Right atrium auricular region (tissue), 2 donors: ENCODE results near the gene ZNF26. TPM values are rescaled to one million over a fixed set of nuclear protein-coding genes. Genes with fewer than 3 reads are reported as not detected.

Experiments
- DNase-seq: peaks from one replicate; pipeline ENCODE4 v3.0.0-alpha.2; 2019; ENCODE audit warnings: low spot score
- H3K27ac ChIP-seq, 2 donors: fragments of 200-600 bp; sonication (generic); 1 replicate in 1 of 2; 2 replicates in 1 of 2; pipeline ENCODE4 v1.5.1; 2016 to 2019
- H3K27me3 ChIP-seq, 2 donors: fragments of 200-600 bp; sonication (generic); one replicate each; pipeline versions ENCODE4 v1.5.1 to v1.6.0; 2017 to 2019
- H3K36me3 ChIP-seq: fragments of 200-600 bp; sonication (generic); one replicate; pipeline ENCODE4 v1.5.1; 2016
- H3K4me1 ChIP-seq, 2 donors: fragments of 200-600 bp; sonication (generic); one replicate each; pipeline versions ENCODE4 v1.5.1 to v1.6.0; 2017 to 2019
- H3K4me3 ChIP-seq, 2 donors: fragments of 200-600 bp; sonication (generic); 1 replicate in 1 of 2; 2 replicates in 1 of 2; pipeline ENCODE4 v1.5.1; 2017 to 2019; ENCODE audit warnings: mild to moderate bottlenecking in 1 of 2, moderate library complexity in 1 of 2
- H3K9me3 ChIP-seq, 2 donors: fragments of 200-600 bp; sonication (generic); one replicate each; pipeline ENCODE4 v1.5.1; 2019
- total RNA-seq, 2 donors: library from RNA; depleted of rRNA; stranded (reverse); fragments of >200 nt; gene quantifications; one replicate each; pipeline ENCODE4 v1.1.0, GENCODE V29; 2016
- TF ChIP-seq, protein P1 (sequence below), 2 donors: fragments of 200-600 bp; sonication (generic); IDR thresholded peaks; one replicate each; pipeline ENCODE4 v1.5.1; 2019; ENCODE audit warnings: antibody characterized with exemption in 2 of 2

Gene ZNF26
- total RNA-seq, 2 donors from 2014 or later, result 2.2 to 6.6 TPM

DNA sequence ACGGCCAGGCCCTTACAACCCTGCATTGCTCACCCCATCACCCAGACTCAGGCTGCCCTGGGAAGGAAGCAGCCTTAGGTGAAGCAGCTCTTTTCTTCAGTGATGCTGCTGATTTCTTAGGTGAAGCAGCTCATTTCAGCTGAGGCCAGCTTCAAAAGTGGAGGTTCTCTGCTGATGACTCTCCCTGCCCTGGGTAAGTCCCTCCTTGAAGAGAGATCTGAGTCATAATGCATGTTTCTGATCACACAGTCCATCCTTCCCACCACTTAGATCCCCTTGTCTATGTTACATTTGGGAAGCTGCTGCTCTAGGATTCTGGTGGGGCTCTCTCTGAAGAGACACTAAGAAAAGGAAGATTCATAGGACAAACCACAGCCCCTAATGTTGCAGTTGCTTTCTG is 77.4 kb downstream of the ZNF26 start:
- no peak overlapping the region for H3K4me3 ChIP-seq
- H3K27me3 ChIP-seq, result no peaks in the 10 kb centered on the region
- no peak for DNase-seq
- H3K27ac ChIP-seq, result no peak overlapping the region
- no peaks in the 10 kb centered on the region for H3K36me3 ChIP-seq
- H3K4me1 ChIP-seq, result no peaks in the 10 kb centered on the region
- TF ChIP-seq, protein P1, sequence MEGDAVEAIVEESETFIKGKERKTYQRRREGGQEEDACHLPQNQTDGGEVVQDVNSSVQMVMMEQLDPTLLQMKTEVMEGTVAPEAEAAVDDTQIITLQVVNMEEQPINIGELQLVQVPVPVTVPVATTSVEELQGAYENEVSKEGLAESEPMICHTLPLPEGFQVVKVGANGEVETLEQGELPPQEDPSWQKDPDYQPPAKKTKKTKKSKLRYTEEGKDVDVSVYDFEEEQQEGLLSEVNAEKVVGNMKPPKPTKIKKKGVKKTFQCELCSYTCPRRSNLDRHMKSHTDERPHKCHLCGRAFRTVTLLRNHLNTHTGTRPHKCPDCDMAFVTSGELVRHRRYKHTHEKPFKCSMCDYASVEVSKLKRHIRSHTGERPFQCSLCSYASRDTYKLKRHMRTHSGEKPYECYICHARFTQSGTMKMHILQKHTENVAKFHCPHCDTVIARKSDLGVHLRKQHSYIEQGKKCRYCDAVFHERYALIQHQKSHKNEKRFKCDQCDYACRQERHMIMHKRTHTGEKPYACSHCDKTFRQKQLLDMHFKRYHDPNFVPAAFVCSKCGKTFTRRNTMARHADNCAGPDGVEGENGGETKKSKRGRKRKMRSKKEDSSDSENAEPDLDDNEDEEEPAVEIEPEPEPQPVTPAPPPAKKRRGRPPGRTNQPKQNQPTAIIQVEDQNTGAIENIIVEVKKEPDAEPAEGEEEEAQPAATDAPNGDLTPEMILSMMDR (IDR thresholded peaks at IDR 0.05), result no peak
- H3K9me3 ChIP-seq, result peaks cover 83 to 100% of the 10 kb centered on the region in 2 donors

DNA sequence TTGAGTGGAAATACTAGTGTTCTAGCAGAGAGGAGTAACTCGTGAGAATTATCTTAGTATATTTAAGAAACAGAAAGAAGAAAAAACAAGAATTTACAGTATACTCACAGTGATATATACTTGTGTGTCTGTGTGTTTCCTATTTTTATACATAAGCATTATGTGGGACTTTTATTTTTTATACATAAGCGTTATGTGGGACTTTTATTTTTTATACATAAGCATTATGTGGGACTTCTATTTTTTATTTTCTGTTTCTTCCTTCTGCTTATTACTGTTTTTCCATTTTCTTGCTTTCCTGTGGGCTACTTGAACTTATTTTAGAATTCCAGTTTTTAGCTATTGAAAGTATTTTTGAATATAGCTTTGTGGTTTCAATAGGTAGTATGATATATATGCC is 87.7 kb downstream of the ZNF26 start:
- H3K27ac ChIP-seq, result no peak overlapping the region
- TF ChIP-seq, protein P1 (IDR thresholded peaks at IDR 0.05), result no peak

More for the DNA sequence above, 87.7 kb downstream of the ZNF26 start:
- H3K36me3 ChIP-seq, result no peaks in the 10 kb centered on the region
- DNase-seq, result no peak
- no peaks in the 10 kb centered on the region for H3K27me3 ChIP-seq
- peaks cover 17 to 100% of the 10 kb centered on the region in 2 donors for H3K9me3 ChIP-seq
- H3K4me3 ChIP-seq, result no peak overlapping the region
- H3K4me1 ChIP-seq, result no peaks in the 10 kb centered on the region

Other genes starting within 250 kb of the ZNF26 start
- gene ANKLE2, start 224.5 kb upstream of the ZNF26 start, total RNA-seq, result 10 to 100 TPM; 23.8 to 24.2 TPM
- gene GOLGA3, start 157.5 kb upstream of the ZNF26 start, total RNA-seq, result 10 to 100 TPM; 32.2 to 49.8 TPM
- gene CHFR, start 98.8 kb upstream of the ZNF26 start, total RNA-seq, result 10 to 100 TPM; 13.6 to 13.8 TPM
- 10 to 100 TPM in 1 of 2 donors, 1 to 10 TPM in 1; 3.3 to 11.7 TPM for gene ZNF605, start 30.1 kb upstream of the ZNF26 start, total RNA-seq
- gene ZNF84, start 51.1 kb downstream of the ZNF26 start, total RNA-seq, result 10 to 100 TPM in 1 of 2 donors, 1 to 10 TPM in 1; 8.5 to 10.1 TPM
- gene ZNF140, start 94.6 kb downstream of the ZNF26 start, total RNA-seq, result 1 to 10 TPM; 6.1 TPM
- 1 to 10 TPM in 1 of 2 donors, under 1 TPM in 1; 0.82 to 1.1 TPM for gene ZNF891, start 143.9 kb downstream of the ZNF26 start, total RNA-seq
- 1 to 10 TPM; 6.8 to 9.8 TPM for gene ZNF10, start 144.3 kb downstream of the ZNF26 start, total RNA-seq
- 10 to 100 TPM in 1 of 2 donors, 1 to 10 TPM in 1; 6.5 to 10.6 TPM for gene ZNF268, start 195.1 kb downstream of the ZNF26 start, total RNA-seq
- not detected for gene ANHX, start 249.5 kb downstream of the ZNF26 start, total RNA-seq